Esophagus muscularis mucosa (tissue), 4 donors: ENCODE data around the gene SPOCD1.

Experiments
- EP300 ChIP-seq: sonication (generic); formaldehyde crosslinking; IDR thresholded peaks from one replicate; pipeline ENCODE4 v1.6.1; 2017; ENCODE audit warnings: antibody characterized with exemption
- POLR2A ChIP-seq: fragments of 450-650 bp; IDR thresholded peaks from one replicate; pipeline ENCODE4 v1.6.1; 2017; ENCODE audit warnings: antibody characterized with exemption, moderate library complexity, mild to moderate bottlenecking, low read depth
- TF ChIP-seq, protein P1 (sequence below), 3 experiments: fragments of 200-600 bp in 2 of 3; fragments of 450-650 bp in 1 of 3; sonication (generic) in 2 of 3; IDR thresholded peaks; one replicate each; pipeline ENCODE4 v1.5.1; 2017 to 2019; ENCODE audit warnings: antibody characterized with exemption in 3 of 3, mild to moderate bottlenecking in 2 of 3, moderate library complexity in 1 of 3

DNA sequence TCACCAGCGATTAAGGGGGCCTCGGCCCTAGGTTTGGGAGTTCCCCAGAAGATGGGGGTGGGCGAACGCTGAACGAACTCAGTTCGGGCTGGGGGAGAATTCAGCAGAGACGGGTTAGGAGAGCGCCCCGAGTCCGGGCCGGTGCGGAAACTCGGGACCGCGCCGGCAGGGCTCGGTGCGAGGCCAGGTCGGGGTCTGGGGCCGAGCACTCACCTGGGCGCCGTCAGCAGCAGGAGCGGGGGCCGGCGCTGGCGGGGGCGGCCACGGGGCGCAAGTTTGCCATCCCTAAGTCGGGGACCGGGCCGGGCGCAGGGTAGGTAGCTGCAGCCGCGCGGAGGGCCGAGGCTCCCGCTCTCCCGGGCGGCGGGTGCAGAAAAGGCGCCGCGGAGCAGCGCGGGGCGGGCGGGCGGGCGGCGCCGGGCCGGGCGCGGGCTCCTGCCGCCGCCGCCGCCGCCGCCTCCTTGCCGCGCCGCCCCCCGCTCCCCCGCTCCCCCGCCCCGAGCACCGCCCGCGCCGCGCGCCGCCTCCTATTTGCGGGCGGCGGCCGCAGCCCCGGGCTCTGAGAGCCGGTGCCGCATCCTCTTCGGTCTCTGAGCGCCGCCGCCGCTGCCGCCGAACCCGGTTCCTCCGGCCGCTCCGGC is 52.0 kb downstream of the SPOCD1 start:
- TF ChIP-seq, protein P1, sequence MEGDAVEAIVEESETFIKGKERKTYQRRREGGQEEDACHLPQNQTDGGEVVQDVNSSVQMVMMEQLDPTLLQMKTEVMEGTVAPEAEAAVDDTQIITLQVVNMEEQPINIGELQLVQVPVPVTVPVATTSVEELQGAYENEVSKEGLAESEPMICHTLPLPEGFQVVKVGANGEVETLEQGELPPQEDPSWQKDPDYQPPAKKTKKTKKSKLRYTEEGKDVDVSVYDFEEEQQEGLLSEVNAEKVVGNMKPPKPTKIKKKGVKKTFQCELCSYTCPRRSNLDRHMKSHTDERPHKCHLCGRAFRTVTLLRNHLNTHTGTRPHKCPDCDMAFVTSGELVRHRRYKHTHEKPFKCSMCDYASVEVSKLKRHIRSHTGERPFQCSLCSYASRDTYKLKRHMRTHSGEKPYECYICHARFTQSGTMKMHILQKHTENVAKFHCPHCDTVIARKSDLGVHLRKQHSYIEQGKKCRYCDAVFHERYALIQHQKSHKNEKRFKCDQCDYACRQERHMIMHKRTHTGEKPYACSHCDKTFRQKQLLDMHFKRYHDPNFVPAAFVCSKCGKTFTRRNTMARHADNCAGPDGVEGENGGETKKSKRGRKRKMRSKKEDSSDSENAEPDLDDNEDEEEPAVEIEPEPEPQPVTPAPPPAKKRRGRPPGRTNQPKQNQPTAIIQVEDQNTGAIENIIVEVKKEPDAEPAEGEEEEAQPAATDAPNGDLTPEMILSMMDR (IDR thresholded peaks at IDR 0.05) = no peak
- TF ChIP-seq POLR2A (no peak), EP300 (no peak)
